Liver (tissue), 9 donors: ENCODE results near the gene RAD51B. TPM values are rescaled to one million over a fixed set of nuclear protein-coding genes. Genes with fewer than 3 reads are reported as not detected.

Experiments
- DNase-seq: peaks from one replicate; pipeline ENCODE4 v3.0.0-alpha.2; 2017; ENCODE audit warnings: low spot score
- H3K27ac ChIP-seq, 2 donors: one replicate each; pipeline ENCODE4 v1.7.0; 2013; ENCODE audit warnings: inconsistent platforms in 2 of 2, low read length in 2 of 2, control low read depth in 1 of 2, low read depth in 1 of 2, mild to moderate bottlenecking in 1 of 2
- H3K27me3 ChIP-seq, 4 donors: one replicate each; pipeline versions ENCODE4 v1.6.1 to v1.7.0; 2013; ENCODE audit warnings: low read length in 3 of 4, inconsistent platforms in 1 of 4, mild to moderate bottlenecking in 1 of 4, moderate library complexity in 1 of 4; ENCODE audit not compliant: control insufficient read depth in 4 of 4, insufficient read depth in 4 of 4
- H3K36me3 ChIP-seq, 4 donors: one replicate each; pipeline versions ENCODE4 v1.6.1 to v1.7.0; 2013; ENCODE audit warnings: low read length in 3 of 4, mild to moderate bottlenecking in 3 of 4, low read depth in 1 of 4, moderate library complexity in 1 of 4; ENCODE audit not compliant: control insufficient read depth in 4 of 4, insufficient read depth in 3 of 4
- H3K4me1 ChIP-seq, 4 donors: one replicate each; pipeline versions ENCODE4 v1.6.1 to v1.7.0; 2013; ENCODE audit warnings: low read length in 3 of 4, mild to moderate bottlenecking in 3 of 4, moderate library complexity in 1 of 4; ENCODE audit not compliant: control insufficient read depth in 4 of 4, insufficient read depth in 4 of 4
- H3K4me3 ChIP-seq, 3 donors: one replicate each; pipeline versions ENCODE4 v1.6.1 to v1.7.0; 2013; ENCODE audit warnings: low read length in 3 of 3, control low read depth in 1 of 3, low read depth in 1 of 3, mild to moderate bottlenecking in 1 of 3
- H3K9ac ChIP-seq, 2 donors: one replicate each; pipeline ENCODE4 v1.7.0; 2013; ENCODE audit warnings: low read length in 2 of 2, mild to moderate bottlenecking in 2 of 2, moderate library complexity in 2 of 2, control low read depth in 1 of 2, low read depth in 1 of 2
- H3K9me3 ChIP-seq, 4 donors: one replicate each; pipeline versions ENCODE4 v1.6.1 to v1.7.0; 2013; ENCODE audit warnings: low read length in 3 of 4; ENCODE audit not compliant: control insufficient read depth in 4 of 4
- EGR1 ChIP-seq, 2 donors: IDR thresholded peaks; 2 replicates each; pipeline ENCODE4 v1.6.1; 2016 to 2018; ENCODE audit warnings: antibody characterized with exemption in 2 of 2, low read depth in 2 of 2
- FOXA2 ChIP-seq: IDR thresholded peaks from 2 replicates; pipeline ENCODE4 v1.6.1; 2016; ENCODE audit warnings: antibody characterized with exemption
- GABPA ChIP-seq, 2 donors: IDR thresholded peaks in 1 of 2; conservative IDR thresholded peaks in 1 of 2; 2 replicates each; pipeline ENCODE4 v1.6.1; 2016; ENCODE audit warnings: antibody characterized with exemption in 2 of 2, mild to moderate bottlenecking in 1 of 2, moderate library complexity in 1 of 2
- HNF4A ChIP-seq, 2 donors: conservative IDR thresholded peaks; 2 replicates each; pipeline ENCODE4 v1.6.1; 2016; ENCODE audit warnings: antibody characterized with exemption in 2 of 2, mild to moderate bottlenecking in 2 of 2
- HNF4G ChIP-seq: IDR thresholded peaks from 2 replicates; pipeline ENCODE4 v1.6.1; 2016; ENCODE audit warnings: antibody characterized with exemption
- NR2F2 ChIP-seq: IDR thresholded peaks from 2 replicates; pipeline ENCODE4 v1.6.1; 2016; ENCODE audit warnings: antibody characterized with exemption
- RAD21 ChIP-seq, 2 donors: IDR thresholded peaks; 2 replicates each; pipeline ENCODE4 v1.6.1; 2016; ENCODE audit warnings: antibody characterized with exemption in 2 of 2, mild to moderate bottlenecking in 2 of 2
- SP1 ChIP-seq: IDR thresholded peaks from 2 replicates; pipeline ENCODE4 v1.6.1; 2018; ENCODE audit warnings: antibody characterized with exemption, mild to moderate bottlenecking
- YY1 ChIP-seq: IDR thresholded peaks from 2 replicates; pipeline ENCODE4 v1.6.1; 2016; ENCODE audit warnings: antibody characterized with exemption, mild to moderate bottlenecking
- WGBS: extraction: QIAGEN DNeasy Blood & Tissue Kit; methylation state at CpG from one replicate; pipeline ENCODE4 v1.1.7; 2013; 5-methylcytosine and 5-hydroxymethylcytosine counted together
- polyA plus RNA-seq, 2 donors: library from polyadenylated mRNA; stranded (reverse) in 1 of 2; unstranded in 1 of 2; fragments of 200-250 nt in 1 of 2; fragments of >200 nt in 1 of 2; fragmentation: Nextera tagmentation in 1 of 2; extraction: Ambion mirVana in 1 of 2; gene quantifications; one replicate each; pipeline versions ENCODE4 v1.2.1 to v1.2.3, GENCODE V29; 2013 to 2015
- total RNA-seq, 2 donors: library from RNA; depleted of rRNA; stranded (reverse); fragments of >200 nt; gene quantifications; one replicate each; pipeline ENCODE4 v1.2.3, GENCODE V29; 2014
- TF ChIP-seq, protein P1 (sequence below): IDR thresholded peaks from 2 replicates; pipeline ENCODE4 v1.6.1; 2016; ENCODE audit warnings: antibody characterized with exemption
- TF ChIP-seq, protein P2 (sequence below): fragments of 150-350 bp; IDR thresholded peaks from 2 replicates; pipeline ENCODE4 v1.5.1; 2017; ENCODE audit warnings: improper control_type of control experiment, low read depth, low read length; ENCODE audit not compliant: missing input control
- TF ChIP-seq, protein P3 (sequence below): IDR thresholded peaks from 2 replicates; pipeline ENCODE4 v1.6.1; 2016; ENCODE audit warnings: antibody characterized with exemption
- TF ChIP-seq, protein P4 (sequence below): IDR thresholded peaks from 2 replicates; pipeline ENCODE4 v1.6.1; 2016; ENCODE audit warnings: antibody characterized with exemption, mild to moderate bottlenecking
- TF ChIP-seq, protein P5 (sequence below): IDR thresholded peaks from 2 replicates; pipeline ENCODE4 v1.6.1; 2016; ENCODE audit warnings: antibody characterized with exemption
- donor health status: healthy.
- donor health status: healthy.
- donor health status: healthy.
- donor health status: healthy.
- donor health status: healthy.

RAD51B gene
- total and polyA plus RNA-seq, 4 donors = 0.81 to 12.9 (median 2.4) TPM

DNA sequence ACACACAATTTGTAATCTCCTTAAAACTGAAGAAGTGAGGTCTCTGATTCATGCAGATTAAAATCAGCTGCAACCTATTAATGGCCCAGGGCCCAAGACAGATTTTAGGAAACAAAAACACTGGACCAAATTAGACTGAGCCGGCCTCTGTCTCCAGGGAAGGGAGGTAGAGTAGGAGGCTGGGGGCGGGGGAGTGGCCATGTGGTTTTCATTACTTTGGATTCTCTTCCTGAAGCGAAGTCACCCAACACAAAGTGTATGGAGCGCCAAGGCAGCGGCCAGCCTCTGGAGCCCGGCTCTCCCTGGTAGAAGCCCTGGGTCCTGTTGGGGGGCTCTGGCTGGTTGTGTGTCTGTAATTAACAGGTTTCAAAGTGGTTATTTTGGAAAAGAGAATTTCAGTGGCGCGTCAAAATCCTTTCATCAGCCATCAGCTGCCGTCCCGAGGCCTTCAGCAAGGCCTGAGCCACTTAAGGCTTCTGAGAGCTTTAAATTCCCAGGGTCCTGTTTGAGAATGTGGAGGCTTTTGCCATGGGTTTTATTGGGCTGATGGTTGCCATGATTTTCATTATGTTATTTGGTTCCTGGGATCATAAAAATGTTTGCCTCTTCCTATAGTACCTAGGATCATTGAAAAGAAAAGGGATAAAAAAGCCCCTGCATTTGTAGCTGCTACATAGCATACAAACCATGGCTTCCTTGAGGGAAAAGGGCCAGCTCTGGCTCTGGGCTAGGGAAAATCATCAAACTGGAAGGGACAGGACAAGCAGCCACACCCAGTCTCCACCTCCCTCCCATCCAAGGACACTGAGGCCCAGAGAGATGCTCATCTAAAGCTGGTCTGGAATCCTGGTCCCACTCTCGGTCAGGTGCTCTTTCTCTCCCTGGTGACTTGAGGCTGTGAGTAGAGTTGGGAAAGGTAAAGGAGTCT is 690.9 kb downstream of the RAD51B start:
- H3K4me3 ChIP-seq = no peak overlapping the region
- H3K9me3 ChIP-seq = no peaks in the 10 kb centered on the region
- H3K9ac ChIP-seq = no peak overlapping the region
- no peak overlapping the region for H3K27ac ChIP-seq
- no peak for DNase-seq
- no peaks in the 10 kb centered on the region for H3K27me3 ChIP-seq
- WGBS = 96% methylated on average over 11 of the region's 11 CpGs
- TF ChIP-seq EGR1 (IDR thresholded peaks at IDR 0.05; ENCODE audit: low read depth in 2 of 2) = no peak
- TF ChIP-seq FOXA2 = no peak
- TF ChIP-seq, protein P1, sequence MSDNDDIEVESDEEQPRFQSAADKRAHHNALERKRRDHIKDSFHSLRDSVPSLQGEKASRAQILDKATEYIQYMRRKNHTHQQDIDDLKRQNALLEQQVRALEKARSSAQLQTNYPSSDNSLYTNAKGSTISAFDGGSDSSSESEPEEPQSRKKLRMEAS = no peak
- TF ChIP-seq SP1 = no peak
- TF ChIP-seq, protein P2, sequence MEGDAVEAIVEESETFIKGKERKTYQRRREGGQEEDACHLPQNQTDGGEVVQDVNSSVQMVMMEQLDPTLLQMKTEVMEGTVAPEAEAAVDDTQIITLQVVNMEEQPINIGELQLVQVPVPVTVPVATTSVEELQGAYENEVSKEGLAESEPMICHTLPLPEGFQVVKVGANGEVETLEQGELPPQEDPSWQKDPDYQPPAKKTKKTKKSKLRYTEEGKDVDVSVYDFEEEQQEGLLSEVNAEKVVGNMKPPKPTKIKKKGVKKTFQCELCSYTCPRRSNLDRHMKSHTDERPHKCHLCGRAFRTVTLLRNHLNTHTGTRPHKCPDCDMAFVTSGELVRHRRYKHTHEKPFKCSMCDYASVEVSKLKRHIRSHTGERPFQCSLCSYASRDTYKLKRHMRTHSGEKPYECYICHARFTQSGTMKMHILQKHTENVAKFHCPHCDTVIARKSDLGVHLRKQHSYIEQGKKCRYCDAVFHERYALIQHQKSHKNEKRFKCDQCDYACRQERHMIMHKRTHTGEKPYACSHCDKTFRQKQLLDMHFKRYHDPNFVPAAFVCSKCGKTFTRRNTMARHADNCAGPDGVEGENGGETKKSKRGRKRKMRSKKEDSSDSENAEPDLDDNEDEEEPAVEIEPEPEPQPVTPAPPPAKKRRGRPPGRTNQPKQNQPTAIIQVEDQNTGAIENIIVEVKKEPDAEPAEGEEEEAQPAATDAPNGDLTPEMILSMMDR = no peak
- TF ChIP-seq RAD21 (IDR thresholded peaks at IDR 0.05) = no peak
- no peaks in the 10 kb centered on the region for H3K36me3 ChIP-seq
- H3K4me1 ChIP-seq = peaks cover 0 to 5% (median 0%) of the 10 kb centered on the region in 4 donors

DNA sequence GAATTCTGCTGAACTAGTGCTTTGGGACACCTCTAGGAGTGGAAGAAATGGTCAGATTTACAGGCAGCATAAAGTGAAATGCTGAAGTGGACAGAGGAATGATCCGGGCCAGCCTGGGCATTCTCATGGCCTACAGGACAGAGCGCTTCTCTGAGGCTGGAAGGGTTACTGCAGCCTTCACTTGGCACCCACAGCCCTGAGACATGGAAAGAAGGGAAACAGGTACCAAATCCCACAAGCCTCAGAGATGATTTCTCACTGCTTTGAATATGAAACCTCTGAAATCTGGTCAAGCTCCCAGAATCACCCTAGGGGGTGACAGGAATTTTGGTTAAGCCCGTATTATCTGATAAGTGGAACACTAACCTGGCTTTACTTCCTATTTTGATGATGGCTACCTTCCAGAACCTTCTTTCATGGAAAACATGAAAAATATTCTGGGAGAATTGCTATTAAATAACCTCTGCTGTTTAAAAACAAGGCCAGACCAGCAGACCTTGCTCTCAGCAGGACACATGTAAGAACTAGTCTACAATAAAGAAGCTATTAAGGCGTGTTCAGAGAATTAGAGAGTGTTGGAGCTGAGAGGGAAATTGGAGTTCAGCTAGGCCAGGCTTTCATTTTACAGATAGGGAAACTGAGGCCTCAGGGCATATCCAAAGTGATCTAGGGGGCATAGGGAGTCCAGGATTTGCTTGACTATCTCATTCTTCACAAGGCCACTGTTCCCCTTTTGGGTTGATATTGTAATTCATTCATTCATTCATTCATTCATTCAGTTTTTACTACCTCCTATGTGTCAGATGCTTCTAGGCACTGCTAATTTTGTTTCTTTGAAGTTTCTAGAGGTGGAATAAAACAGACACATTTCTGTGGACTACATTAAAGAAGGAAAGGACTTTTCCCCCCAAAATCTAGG is 691.8 kb downstream of the RAD51B start:
- no peak for TF ChIP-seq GABPA (IDR thresholded peaks at IDR 0.05 in 1 of 2, conservative IDR thresholded peaks at IDR 0.05 in 1 of 2)
- no peak for TF ChIP-seq YY1
- TF ChIP-seq SP1 = no peak
- TF ChIP-seq, protein P3, sequence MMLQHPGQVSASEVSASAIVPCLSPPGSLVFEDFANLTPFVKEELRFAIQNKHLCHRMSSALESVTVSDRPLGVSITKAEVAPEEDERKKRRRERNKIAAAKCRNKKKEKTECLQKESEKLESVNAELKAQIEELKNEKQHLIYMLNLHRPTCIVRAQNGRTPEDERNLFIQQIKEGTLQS = no peak
- TF ChIP-seq, protein P4, sequence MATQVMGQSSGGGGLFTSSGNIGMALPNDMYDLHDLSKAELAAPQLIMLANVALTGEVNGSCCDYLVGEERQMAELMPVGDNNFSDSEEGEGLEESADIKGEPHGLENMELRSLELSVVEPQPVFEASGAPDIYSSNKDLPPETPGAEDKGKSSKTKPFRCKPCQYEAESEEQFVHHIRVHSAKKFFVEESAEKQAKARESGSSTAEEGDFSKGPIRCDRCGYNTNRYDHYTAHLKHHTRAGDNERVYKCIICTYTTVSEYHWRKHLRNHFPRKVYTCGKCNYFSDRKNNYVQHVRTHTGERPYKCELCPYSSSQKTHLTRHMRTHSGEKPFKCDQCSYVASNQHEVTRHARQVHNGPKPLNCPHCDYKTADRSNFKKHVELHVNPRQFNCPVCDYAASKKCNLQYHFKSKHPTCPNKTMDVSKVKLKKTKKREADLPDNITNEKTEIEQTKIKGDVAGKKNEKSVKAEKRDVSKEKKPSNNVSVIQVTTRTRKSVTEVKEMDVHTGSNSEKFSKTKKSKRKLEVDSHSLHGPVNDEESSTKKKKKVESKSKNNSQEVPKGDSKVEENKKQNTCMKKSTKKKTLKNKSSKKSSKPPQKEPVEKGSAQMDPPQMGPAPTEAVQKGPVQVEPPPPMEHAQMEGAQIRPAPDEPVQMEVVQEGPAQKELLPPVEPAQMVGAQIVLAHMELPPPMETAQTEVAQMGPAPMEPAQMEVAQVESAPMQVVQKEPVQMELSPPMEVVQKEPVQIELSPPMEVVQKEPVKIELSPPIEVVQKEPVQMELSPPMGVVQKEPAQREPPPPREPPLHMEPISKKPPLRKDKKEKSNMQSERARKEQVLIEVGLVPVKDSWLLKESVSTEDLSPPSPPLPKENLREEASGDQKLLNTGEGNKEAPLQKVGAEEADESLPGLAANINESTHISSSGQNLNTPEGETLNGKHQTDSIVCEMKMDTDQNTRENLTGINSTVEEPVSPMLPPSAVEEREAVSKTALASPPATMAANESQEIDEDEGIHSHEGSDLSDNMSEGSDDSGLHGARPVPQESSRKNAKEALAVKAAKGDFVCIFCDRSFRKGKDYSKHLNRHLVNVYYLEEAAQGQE = no peak
- TF ChIP-seq HNF4A (conservative IDR thresholded peaks at IDR 0.05) = no peak
- TF ChIP-seq, protein P2 = no peak
- TF ChIP-seq NR2F2 = no peak
- no peak for TF ChIP-seq HNF4G
- TF ChIP-seq, protein P5, sequence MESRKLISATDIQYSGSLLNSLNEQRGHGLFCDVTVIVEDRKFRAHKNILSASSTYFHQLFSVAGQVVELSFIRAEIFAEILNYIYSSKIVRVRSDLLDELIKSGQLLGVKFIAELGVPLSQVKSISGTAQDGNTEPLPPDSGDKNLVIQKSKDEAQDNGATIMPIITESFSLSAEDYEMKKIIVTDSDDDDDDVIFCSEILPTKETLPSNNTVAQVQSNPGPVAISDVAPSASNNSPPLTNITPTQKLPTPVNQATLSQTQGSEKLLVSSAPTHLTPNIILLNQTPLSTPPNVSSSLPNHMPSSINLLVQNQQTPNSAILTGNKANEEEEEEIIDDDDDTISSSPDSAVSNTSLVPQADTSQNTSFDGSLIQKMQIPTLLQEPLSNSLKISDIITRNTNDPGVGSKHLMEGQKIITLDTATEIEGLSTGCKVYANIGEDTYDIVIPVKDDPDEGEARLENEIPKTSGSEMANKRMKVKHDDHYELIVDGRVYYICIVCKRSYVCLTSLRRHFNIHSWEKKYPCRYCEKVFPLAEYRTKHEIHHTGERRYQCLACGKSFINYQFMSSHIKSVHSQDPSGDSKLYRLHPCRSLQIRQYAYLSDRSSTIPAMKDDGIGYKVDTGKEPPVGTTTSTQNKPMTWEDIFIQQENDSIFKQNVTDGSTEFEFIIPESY = no peak
- no peak overlapping the region for H3K9ac ChIP-seq
- DNase-seq = no peak
- no peak overlapping the region for H3K4me3 ChIP-seq
- no peaks in the 10 kb centered on the region for H3K27me3 ChIP-seq
- 92% methylated on average over 4 of the region's 4 CpGs for WGBS
- H3K27ac ChIP-seq = no peak overlapping the region
- no peaks in the 10 kb centered on the region for H3K36me3 ChIP-seq
- H3K4me1 ChIP-seq = peaks cover 0 to 2% (median 0%) of the 10 kb centered on the region in 4 donors
- no peaks in the 10 kb centered on the region for H3K9me3 ChIP-seq
